Measurements from ENCODE around the gene ST7.

Gene ST7

DNA sequence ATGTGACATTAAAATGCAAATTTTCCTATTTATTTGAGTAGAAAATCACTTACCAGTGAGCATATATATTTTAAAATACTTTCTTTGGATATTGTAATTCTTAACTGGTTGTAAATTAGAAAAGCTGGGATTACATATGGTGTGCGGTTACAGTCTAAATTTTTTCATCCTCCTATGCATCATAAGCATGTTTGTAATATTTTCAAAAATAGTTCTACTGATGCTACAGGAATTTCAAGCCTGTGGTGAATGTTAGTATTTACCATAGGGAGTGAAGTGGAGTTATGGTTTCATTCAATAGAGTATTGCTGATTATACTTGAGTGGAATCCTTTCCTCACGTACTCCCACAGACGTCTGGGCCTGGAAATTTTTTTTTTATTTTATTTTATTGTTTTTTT is 34.6 kb upstream of the ST7 start:
- H3K9me3 ChIP-seq, result no peaks in the 10 kb centered on the region
- H3K27me3 ChIP-seq, result no peaks in the 10 kb centered on the region
- intact Hi-C loops (cut with DNase I; ENCODE audit: low total_unique reads), result no loop called here
- TF ChIP-seq, protein P1, sequence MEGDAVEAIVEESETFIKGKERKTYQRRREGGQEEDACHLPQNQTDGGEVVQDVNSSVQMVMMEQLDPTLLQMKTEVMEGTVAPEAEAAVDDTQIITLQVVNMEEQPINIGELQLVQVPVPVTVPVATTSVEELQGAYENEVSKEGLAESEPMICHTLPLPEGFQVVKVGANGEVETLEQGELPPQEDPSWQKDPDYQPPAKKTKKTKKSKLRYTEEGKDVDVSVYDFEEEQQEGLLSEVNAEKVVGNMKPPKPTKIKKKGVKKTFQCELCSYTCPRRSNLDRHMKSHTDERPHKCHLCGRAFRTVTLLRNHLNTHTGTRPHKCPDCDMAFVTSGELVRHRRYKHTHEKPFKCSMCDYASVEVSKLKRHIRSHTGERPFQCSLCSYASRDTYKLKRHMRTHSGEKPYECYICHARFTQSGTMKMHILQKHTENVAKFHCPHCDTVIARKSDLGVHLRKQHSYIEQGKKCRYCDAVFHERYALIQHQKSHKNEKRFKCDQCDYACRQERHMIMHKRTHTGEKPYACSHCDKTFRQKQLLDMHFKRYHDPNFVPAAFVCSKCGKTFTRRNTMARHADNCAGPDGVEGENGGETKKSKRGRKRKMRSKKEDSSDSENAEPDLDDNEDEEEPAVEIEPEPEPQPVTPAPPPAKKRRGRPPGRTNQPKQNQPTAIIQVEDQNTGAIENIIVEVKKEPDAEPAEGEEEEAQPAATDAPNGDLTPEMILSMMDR (IDR thresholded peaks at IDR 0.05), result no peak
- DNase-seq, result no peak
- no peak overlapping the region for H3K27ac ChIP-seq
- H3K4me3 ChIP-seq, result no peak overlapping the region
- H3K4me1 ChIP-seq, result no peaks in the 10 kb centered on the region
- H3K36me3 ChIP-seq, result peaks cover 51 to 59% (median 55%) of the 10 kb centered on the region in 3 donors

DNA sequence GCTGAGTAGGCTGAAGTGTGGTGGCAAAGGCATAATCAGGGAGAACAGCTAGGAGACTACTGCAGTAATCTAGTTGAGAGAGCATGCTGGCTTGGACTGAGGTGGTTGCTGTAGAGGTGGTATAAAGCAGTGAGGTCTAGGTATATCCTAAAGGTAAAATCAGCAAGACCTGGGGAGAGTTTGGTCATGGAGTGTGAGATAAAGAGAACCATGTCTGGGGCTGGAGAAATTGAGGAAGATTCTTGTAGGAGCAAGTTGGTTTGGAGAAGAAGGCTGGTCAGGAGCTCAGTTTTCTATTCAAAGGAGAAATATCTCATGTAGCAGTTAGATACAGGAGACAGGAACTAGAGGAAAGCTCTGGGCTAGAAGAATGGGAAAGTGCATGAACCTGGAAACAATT is 32.9 kb upstream of the ST7 start:
- peaks cover 40 to 45% (median 43%) of the 10 kb centered on the region in 3 donors for H3K36me3 ChIP-seq
- DNase-seq, result no peak
- intact Hi-C loops (cut with DNase I; ENCODE audit: low total_unique reads), result loop anchor here (10.0 kb wide), 1 partner anchor 56 kb away; the partner anchor contains the start of gene CAPZA2
- no peak overlapping the region for H3K4me3 ChIP-seq
- no peaks in the 10 kb centered on the region for H3K4me1 ChIP-seq
- H3K9me3 ChIP-seq, result no peaks in the 10 kb centered on the region
- H3K27me3 ChIP-seq, result no peaks in the 10 kb centered on the region
- TF ChIP-seq, protein P1 (IDR thresholded peaks at IDR 0.05), result no peak
- no peak overlapping the region for H3K27ac ChIP-seq

DNA sequence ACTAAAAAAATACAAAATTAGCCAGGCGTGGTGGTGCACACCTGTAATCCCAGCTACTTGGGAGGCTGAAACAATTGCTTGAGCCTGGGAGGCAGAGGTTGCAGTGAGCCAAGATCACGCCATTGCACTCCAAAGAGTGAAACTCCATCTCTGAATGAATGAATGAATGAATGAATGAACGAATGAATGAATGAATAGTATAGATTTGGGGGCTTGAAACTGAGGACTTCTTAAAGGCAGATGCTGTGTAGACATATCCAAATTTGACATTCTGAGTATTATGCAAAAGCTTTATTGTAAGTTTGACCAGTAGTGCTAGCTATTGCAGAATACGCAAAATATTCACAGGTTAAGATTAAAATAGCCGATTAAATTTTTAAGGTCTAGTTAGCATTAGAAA is 30.8 kb upstream of the ST7 start:
- TF ChIP-seq, protein P1 (IDR thresholded peaks at IDR 0.05), result no peak

DNA sequence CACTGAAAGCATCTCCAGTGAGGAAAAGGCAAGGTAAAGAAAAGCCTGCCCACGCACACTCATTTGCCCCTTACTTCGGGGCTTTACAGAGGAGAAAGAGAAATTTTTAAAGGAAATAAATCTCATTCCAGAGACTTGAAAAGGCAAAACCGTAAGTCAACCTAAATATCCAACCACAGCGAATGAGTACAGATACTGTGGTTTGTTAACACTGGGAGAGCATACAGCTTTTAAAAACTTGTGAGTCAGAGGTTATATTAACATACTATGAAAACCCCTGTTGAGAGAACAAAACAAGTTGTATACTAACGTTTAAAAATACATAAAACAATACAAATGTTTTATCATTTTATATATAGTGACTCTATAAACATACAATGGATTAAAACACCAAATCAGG is 28.6 kb upstream of the ST7 start:
- no peak overlapping the region for H3K27ac ChIP-seq
- no peak overlapping the region for H3K4me3 ChIP-seq
- peaks cover under 1 to 6% (median 4%) of the 10 kb centered on the region in 3 donors for H3K36me3 ChIP-seq
- DNase-seq, result no peak
- TF ChIP-seq, protein P1 (IDR thresholded peaks at IDR 0.05), result no peak
- H3K9me3 ChIP-seq, result no peaks in the 10 kb centered on the region
- no peaks in the 10 kb centered on the region for H3K4me1 ChIP-seq
- intact Hi-C loops (cut with DNase I; ENCODE audit: low total_unique reads), result loop anchor here (5.0 to 10.0 kb wide), 2 partner anchors 60 to 473 kb away; partner anchors contain the start of gene CAPZA2
- H3K27me3 ChIP-seq, result no peaks in the 10 kb centered on the region

More for the DNA sequence above, 30.8 kb upstream of the ST7 start:
- peaks cover 21 to 23% (median 23%) of the 10 kb centered on the region in 3 donors for H3K36me3 ChIP-seq
- no peaks in the 10 kb centered on the region for H3K27me3 ChIP-seq
- no peaks in the 10 kb centered on the region for H3K4me1 ChIP-seq
- intact Hi-C loops (cut with DNase I; ENCODE audit: low total_unique reads), result loop anchor here (10.0 kb wide), 1 partner anchor 58 kb away; the partner anchor contains the start of gene CAPZA2
- H3K4me3 ChIP-seq, result no peak overlapping the region
- H3K27ac ChIP-seq, result no peak overlapping the region
- DNase-seq, result no peak
- H3K9me3 ChIP-seq, result no peaks in the 10 kb centered on the region

DNA sequence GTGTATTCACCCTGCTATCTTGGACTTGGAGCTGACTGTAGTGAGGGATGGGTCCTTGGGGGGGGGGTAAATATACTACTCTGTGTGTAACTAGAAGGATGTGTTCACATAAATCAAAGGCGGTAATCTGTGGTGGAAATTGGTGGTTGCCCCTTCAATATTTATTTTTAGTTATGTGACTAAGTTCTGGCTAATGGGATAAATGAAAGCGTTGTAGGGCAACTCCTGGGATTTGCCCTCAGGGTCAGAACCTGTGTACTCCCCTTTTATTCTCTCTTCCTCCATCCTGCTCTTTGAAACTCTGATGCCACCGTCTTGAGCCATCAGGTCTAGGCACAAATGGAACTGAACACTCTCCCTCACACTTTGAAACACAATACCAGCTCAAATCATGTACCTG is 24.3 kb upstream of the ST7 start:
- TF ChIP-seq, protein P1 (IDR thresholded peaks at IDR 0.05), result no peak
- Histone ChIP-seq H3K27me3 (no peaks in the 10 kb centered on the region), H3K9me3 (no peaks in the 10 kb centered on the region), H3K4me1 (peaks cover 0 to 5% (median 1%) of the 10 kb centered on the region in 4 donors), H3K36me3 (no peaks in the 10 kb centered on the region), H3K4me3 (no peak overlapping the region), H3K27ac (no peak overlapping the region)
- DNase-seq, result no peak
- intact Hi-C loops (cut with DNase I; ENCODE audit: low total_unique reads), result loop anchor here (5.0 to 10.0 kb wide), 2 partner anchors 64 to 468 kb away; partner anchors contain the start of gene CAPZA2

Data from tibial artery (tissue), 4 donors.